ENCODE measurements around the gene WDR43. TPM values are rescaled to one million over a fixed set of nuclear protein-coding genes. Genes with fewer than 3 reads are reported as not detected.

The WDR43 gene
- total and polyA plus RNA-seq, 9 of the 15 experiments (the other 6 are each of a cell fraction or from before 2014, with no cell fraction given), result 34.6 to 197 (median 105) TPM

DNA sequence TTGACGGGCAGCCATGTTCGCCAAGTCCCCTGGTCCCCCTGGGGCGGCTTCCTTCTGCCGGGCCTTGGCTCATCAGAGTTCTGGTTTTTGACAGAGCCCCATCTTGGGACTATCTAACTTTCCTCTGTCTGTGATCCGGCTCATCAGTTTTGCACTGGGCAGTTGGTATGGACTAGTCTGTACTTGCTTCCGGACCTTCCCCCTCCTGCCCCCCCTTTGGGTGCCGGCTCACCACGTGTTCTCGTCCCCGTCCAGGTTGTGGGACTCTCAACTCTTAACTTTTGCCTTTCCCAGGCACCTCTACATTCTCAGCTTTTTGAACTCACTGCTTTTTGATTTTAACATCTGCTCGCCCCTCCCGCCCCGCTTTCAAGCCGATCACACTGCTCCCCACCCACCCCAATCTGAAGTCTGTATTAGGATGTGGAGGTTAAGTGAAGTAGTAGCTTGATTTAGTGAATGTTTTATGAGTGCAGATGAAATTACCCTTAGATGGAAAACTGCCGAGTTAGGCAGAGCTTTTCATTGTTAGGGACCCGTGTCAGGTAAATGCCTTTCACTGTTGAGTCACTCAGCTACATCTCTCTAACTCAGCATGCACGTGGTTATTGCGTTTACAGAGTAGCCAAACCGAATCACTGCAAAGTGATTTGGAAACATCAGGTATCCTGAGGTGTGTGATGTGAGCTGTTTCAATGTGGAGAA, 874 bp downstream of the WDR43 start (continued):
- TF ChIP-seq ILF3 (IDR thresholded peaks at IDR 0.05; ENCODE audit: borderline replicate concordance) (no peak), SIN3A (IDR thresholded peaks at IDR 0.05; ENCODE audit: borderline replicate concordance in 2 of 2, control insufficient read depth in 1 of 2, low read depth in 2 of 2, low read length in 2 of 2) (peak; percentile 33 to 97; a peak in 3 of 4 replicates), SMARCB1 (IDR thresholded peaks at IDR 0.05; ENCODE audit: insufficient read length, low read depth) (no peak), ELF2 (CRISPR knock-in tag; IDR thresholded peaks at IDR 0.05) (no peak), MAFK (IDR thresholded peaks at IDR 0.05; ENCODE audit: low read length) (no peak), ZNF134 (CRISPR knock-in tag; conservative IDR thresholded peaks at IDR 0.05) (no peak), NELFE (IDR thresholded peaks at IDR 0.05; ENCODE audit: insufficient read depth, insufficient read length) (no peak), ETV1 (tag; conservative IDR thresholded peaks at IDR 0.05; ENCODE audit: low read depth) (peak; percentile 87), MTA3 (IDR thresholded peaks at IDR 0.05; ENCODE audit: borderline replicate concordance) (no peak), ADNP (tag; IDR thresholded peaks at IDR 0.05) (no peak), ZNF431 (CRISPR knock-in tag; IDR thresholded peaks at IDR 0.05) (peak; percentile 11; the same call in 1 of the 2 replicates), NFXL1 (CRISPR knock-in tag; IDR thresholded peaks at IDR 0.05) (no peak), BDP1 (IDR thresholded peaks at IDR 0.05; ENCODE audit: insufficient read depth, insufficient read length) (no peak), MCM3 (IDR thresholded peaks at IDR 0.05) (no peak), RHOXF2B (CRISPR knock-in tag; conservative IDR thresholded peaks at IDR 0.05) (no peak), SP1 (CRISPR knock-in tag; IDR thresholded peaks at IDR 0.05) (no peak)
- TF ChIP-seq, protein P1, sequence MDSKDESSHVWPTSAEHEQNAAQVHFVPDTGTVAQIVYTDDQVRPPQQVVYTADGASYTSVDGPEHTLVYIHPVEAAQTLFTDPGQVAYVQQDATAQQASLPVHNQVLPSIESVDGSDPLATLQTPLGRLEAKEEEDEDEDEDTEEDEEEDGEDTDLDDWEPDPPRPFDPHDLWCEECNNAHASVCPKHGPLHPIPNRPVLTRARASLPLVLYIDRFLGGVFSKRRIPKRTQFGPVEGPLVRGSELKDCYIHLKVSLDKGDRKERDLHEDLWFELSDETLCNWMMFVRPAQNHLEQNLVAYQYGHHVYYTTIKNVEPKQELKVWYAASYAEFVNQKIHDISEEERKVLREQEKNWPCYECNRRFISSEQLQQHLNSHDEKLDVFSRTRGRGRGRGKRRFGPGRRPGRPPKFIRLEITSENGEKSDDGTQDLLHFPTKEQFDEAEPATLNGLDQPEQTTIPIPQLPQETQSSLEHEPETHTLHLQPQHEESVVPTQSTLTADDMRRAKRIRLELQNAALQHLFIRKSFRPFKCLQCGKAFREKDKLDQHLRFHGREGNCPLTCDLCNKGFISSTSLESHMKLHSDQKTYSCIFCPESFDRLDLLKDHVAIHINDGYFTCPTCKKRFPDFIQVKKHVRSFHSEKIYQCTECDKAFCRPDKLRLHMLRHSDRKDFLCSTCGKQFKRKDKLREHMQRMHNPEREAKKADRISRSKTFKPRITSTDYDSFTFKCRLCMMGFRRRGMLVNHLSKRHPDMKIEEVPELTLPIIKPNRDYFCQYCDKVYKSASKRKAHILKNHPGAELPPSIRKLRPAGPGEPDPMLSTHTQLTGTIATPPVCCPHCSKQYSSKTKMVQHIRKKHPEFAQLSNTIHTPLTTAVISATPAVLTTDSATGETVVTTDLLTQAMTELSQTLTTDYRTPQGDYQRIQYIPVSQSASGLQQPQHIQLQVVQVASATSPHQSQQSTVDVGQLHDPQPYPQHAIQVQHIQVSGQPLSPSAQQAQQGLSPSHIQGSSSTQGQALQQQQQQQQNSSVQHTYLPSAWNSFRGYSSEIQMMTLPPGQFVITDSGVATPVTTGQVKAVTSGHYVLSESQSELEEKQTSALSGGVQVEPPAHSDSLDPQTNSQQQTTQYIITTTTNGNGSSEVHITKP (IDR thresholded peaks at IDR 0.05; ENCODE audit: partially characterized antibody), result peak; percentile 69
- TF ChIP-seq, protein P2, sequence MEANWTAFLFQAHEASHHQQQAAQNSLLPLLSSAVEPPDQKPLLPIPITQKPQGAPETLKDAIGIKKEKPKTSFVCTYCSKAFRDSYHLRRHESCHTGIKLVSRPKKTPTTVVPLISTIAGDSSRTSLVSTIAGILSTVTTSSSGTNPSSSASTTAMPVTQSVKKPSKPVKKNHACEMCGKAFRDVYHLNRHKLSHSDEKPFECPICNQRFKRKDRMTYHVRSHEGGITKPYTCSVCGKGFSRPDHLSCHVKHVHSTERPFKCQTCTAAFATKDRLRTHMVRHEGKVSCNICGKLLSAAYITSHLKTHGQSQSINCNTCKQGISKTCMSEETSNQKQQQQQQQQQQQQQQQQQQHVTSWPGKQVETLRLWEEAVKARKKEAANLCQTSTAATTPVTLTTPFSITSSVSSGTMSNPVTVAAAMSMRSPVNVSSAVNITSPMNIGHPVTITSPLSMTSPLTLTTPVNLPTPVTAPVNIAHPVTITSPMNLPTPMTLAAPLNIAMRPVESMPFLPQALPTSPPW (CRISPR knock-in tag; IDR thresholded peaks at IDR 0.05), result peak; percentile 97
- TF ChIP-seq, protein P3, sequence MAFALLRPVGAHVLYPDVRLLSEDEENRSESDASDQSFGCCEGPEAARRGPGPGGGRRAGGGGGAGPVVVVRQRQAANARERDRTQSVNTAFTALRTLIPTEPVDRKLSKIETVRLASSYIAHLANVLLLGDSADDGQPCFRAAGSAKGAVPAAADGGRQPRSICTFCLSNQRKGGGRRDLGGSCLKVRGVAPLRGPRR (CRISPR knock-in tag; IDR thresholded peaks at IDR 0.05), result no peak
- TF ChIP-seq, protein P4, sequence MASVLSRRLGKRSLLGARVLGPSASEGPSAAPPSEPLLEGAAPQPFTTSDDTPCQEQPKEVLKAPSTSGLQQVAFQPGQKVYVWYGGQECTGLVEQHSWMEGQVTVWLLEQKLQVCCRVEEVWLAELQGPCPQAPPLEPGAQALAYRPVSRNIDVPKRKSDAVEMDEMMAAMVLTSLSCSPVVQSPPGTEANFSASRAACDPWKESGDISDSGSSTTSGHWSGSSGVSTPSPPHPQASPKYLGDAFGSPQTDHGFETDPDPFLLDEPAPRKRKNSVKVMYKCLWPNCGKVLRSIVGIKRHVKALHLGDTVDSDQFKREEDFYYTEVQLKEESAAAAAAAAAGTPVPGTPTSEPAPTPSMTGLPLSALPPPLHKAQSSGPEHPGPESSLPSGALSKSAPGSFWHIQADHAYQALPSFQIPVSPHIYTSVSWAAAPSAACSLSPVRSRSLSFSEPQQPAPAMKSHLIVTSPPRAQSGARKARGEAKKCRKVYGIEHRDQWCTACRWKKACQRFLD (CRISPR knock-in tag; IDR thresholded peaks at IDR 0.05), result peak; percentile 65; the same call in 1 of the 2 replicates
- TF ChIP-seq, protein P5, sequence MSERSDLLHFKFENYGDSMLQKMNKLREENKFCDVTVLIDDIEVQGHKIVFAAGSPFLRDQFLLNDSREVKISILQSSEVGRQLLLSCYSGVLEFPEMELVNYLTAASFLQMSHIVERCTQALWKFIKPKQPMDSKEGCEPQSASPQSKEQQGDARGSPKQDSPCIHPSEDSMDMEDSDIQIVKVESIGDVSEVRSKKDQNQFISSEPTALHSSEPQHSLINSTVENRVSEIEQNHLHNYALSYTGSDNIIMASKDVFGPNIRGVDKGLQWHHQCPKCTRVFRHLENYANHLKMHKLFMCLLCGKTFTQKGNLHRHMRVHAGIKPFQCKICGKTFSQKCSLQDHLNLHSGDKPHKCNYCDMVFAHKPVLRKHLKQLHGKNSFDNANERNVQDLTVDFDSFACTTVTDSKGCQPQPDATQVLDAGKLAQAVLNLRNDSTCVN (CRISPR knock-in tag; IDR thresholded peaks at IDR 0.05), result no peak
